Activated T-helper 17 cell treated with anti-CD3 and anti-CD28 coated beads, Interleukin-2, amount 50 U/mL, for 72 hours (primary cell): ENCODE data around the gene OLIG3. TPM values are rescaled to one million over a fixed set of nuclear protein-coding genes. Genes with fewer than 3 reads are reported as not detected.

Experiments used
- ATAC-seq: fragments of 150-1000 bp; cut with Tn5 transposase; replicated peaks from 2 replicates; pipeline ENCODE4 v1.10.0; 2021; ENCODE audit warnings: mild to moderate bottlenecking, moderate library complexity
- H3K27ac Mint-ChIP-seq: one replicate; pipeline ENCODE4 v1.8.0; 2022; ENCODE audit warnings: mixed read lengths
- H3K27me3 Mint-ChIP-seq: one replicate; pipeline ENCODE4 v1.8.0; 2022; ENCODE audit warnings: mixed read lengths
- H3K36me3 Mint-ChIP-seq: one replicate; pipeline ENCODE4 v1.8.0; 2022; ENCODE audit warnings: low read depth, mild to moderate bottlenecking, mixed read lengths
- H3K4me1 Mint-ChIP-seq: one replicate; pipeline ENCODE4 v1.8.0; 2022; ENCODE audit warnings: mixed read lengths
- H3K4me3 Mint-ChIP-seq: one replicate; pipeline ENCODE4 v1.8.0; 2022; ENCODE audit warnings: mild to moderate bottlenecking, mixed read lengths
- H3K9me3 Mint-ChIP-seq: one replicate; pipeline ENCODE4 v1.8.0; 2022; ENCODE audit warnings: mixed read lengths
- total RNA-seq, 2 donors: library from RNA; stranded (reverse); gene quantifications; one replicate each; pipeline ENCODE4 v1.2.3, GENCODE V29; 2022

OLIG3 gene
- total RNA-seq, 2 donors from 2014 or later: 3.5 TPM

DNA sequence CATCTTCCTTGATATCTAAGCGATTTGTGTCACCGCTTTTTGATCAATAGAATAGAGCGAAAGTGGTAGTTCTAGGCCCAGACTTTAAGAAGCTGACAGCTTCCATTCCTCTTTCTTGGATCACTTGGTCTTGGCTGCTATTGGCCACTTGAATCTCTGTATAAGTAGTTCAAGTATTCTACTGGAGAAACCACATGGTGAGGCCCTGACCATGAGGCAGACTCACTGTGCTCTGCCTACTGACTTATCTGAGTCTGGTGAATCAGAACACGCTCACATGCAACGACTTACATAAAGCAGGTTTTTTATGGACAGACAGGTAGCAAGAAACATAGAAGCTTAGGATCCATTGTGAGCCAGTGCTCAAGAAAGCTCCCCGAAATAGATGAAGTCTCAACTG, 27.0 kb downstream of the OLIG3 start:
- Mint-ChIP-seq H3K4me3 (no peak overlapping the region), H3K9me3 (no peaks in the 10 kb centered on the region), H3K36me3 (no peaks in the 10 kb centered on the region), H3K27ac (no peak overlapping the region), H3K27me3 (peaks cover 4% of the 10 kb centered on the region), H3K4me1 (no peaks in the 10 kb centered on the region)
- ATAC-seq: no peak

DNA sequence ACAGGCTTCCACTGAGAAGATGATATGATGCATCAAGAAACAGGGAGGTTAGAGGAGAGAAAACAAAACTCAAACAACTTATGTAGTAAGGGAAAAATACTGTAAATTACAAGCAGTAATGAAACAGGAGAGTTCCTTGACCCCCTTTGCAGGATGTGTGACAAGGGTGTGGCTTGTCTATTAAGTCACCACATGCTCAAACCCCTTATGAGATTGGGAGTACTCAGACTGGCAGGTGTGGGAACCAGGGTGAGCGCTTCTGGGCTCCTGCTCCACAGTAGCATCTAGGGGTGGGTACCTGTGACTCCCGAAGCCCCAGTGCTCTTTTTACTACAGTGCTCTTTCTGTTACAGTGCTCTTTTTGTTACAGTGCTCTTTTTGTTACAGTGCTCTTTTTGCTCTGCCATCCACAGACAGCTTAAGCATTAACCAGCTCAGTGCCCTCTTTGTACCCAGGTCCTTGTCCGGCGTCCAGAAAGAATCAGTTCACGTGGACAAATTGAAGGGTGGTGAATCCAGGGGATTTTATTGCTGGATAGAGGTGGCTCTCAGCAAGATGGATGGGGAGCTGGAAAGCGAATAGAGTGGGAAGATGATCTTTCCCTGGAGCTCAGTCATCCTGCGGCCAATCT, 28.7 kb downstream of the OLIG3 start:
- Mint-ChIP-seq H3K27ac (no peak overlapping the region), H3K27me3 (peaks cover 4% of the 10 kb centered on the region), H3K9me3 (no peaks in the 10 kb centered on the region)

GRCh38 chr6:137452333-137452894, 41.8 kb downstream of the OLIG3 start:
- Mint-ChIP-seq H3K4me1 (no peaks in the 10 kb centered on the region), H3K36me3 (no peaks in the 10 kb centered on the region), H3K27me3 (peaks cover 16% of the 10 kb centered on the region), H3K27ac (no peak overlapping the region), H3K4me3 (no peak overlapping the region), H3K9me3 (no peaks in the 10 kb centered on the region)
- ATAC-seq: no peak

More for the DNA sequence above, 28.7 kb downstream of the OLIG3 start:
- no peak for ATAC-seq
- Mint-ChIP-seq H3K36me3 (no peaks in the 10 kb centered on the region), H3K4me1 (no peaks in the 10 kb centered on the region), H3K4me3 (no peak overlapping the region)

DNA sequence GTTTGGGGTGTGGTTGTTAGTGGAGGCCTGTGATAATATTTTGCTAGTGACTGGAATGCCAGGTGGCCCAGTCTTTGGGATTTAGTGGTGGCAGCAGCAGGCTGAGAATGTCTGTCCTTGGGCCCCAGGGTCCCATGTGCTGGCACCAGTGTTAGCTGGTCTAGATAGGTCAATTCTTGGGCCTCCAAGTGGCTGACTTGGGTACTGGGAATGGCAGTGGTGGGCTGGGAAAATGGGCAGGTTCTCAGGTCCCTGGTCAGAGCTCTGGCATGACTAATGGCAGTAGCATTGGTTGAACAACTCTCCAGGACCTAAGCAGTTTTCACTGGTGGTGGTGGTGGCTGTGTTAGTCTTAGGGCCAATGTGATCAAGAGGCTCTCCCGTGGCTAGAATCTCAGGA, 50.3 kb downstream of the OLIG3 start:
- H3K9me3 Mint-ChIP-seq: peaks cover 4% of the 10 kb centered on the region
- H3K4me1 Mint-ChIP-seq: peaks cover 6% of the 10 kb centered on the region
- no peak for ATAC-seq
- H3K4me3 Mint-ChIP-seq: no peak overlapping the region
- H3K36me3 Mint-ChIP-seq: no peaks in the 10 kb centered on the region
- H3K27me3 Mint-ChIP-seq: no peaks in the 10 kb centered on the region
- H3K27ac Mint-ChIP-seq: no peak overlapping the region
